MV-4-11 (cell line): Measurements from ENCODE around the gene S100A7A.
A peak's percentile ranks its signal among the peaks of the same experiment; 100 is the strongest.

Source experiments
- DNase-seq: peaks from one replicate; lab custom pipeline; 2025; lab: John Stamatoyannopoulos, UW

Gene S100A7A

DNA sequence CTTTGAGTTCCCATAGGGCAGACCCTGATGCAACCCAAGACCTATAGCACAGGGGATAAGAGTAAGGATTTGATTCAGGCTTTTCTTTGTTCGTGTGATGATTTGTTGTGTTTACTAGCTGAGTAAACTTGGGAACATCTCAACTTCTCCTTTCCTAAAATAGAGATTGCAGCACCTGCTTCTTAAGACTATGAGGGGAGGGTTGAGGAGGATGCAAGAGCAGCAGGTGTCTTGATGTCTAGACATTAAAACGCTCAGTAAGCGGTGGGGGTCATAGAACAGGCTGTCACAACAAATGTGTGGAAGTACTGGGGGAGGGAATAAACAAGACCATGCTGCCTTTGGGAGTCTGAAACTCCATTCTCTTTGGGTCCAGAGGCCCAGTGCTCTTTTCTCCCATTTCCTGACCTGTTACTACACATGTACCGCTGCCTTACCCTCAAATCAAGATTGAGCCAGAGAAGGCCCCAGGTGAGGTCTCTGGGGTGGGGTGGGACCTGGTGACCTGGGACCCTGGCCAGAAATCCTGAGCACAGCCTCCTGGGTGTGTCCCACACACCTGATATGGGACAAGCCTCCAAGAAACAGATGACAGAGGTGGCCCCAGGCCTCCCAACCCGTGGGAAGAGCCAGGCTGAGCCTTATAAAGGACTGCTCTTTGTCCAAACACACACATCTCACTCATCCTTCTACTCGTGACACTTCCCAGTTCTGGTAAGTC is at the start of gene S100A7A:
Gene S100A7A (plus strand): TSS at position 671 of the 721 bp plus-strand sequence. CDS start 1,563 bp downstream, outside the sequence.
- no peak for DNase-seq

DNA sequence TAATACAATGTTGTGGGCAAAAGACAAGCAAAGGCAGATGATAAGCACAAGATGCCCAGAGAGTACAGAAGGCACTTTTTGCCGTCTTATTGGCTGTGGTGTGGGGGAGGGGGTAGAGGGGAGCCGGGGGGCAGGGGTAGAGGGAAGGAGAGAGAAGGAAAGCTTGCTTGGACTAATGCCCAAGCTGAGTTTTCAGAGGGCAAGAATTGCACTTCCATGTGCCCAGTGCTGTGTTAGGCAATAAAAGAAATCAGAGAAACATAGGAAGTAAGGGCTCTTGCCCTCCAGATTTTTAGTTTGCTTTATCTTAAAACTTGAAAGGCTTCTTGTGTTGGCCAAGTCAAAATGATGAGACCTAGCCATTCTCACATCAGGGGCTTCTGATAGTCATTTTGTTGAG is 49.2 kb upstream of the S100A7A start:
- no peak for DNase-seq

DNA sequence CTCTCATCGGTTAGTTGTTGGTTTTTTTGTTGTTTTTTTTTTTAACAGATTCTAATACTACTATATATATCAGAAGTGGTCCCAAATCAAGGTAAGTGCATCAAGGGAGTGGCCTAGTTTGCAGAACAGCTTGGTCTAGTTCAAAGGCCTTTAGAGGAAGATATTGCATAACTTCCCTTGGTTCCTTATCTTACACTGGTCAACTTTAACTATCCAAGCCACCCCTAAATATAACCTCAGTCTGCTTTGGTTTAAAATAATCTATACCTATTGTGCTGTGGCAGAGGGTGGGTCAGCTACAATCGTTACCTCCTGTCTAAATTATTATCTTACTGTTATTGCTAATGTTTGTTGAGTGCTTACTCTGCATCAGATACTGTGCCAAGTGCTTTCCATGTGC is 47.8 kb upstream of the S100A7A start:
- peak; percentile 70 for DNase-seq

DNA sequence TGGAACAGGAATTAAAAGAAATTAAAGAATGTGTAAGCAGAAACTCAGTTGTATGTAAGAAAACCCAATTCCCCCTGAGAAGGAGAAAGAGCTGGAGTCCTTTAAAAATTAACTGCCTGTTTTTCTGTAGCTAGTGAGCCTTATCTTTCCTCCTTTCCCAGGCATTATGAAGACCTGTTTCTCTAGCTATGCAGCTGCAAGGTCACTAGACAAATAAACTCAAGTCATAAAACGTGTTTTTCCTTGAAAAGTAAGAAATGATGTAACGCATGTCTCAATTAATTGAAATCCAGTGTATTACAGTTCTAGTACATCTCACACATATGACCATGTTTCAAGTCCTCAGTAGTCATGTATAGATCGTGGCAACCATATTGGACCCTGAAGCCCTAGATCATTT is 46.2 kb upstream of the S100A7A start:
- no peak for DNase-seq

DNA sequence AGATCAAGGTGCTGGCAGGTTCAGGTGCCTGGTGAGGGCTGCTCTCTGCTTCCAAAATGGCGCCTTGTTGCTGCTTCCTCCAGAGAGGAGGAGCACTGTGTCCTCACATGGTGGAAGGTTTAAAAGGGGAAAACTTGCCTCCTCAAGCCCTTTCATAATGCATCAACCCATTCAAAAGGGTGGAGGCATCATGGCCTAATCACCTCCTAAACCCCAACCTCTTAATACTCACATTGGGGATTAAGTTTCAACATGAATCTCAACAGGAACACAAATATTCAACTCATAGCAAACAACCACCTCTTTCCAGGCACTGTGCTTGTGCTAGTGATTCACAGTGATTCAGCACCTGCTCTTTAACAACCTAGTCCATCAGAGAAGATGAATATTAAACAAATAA is 45.1 kb upstream of the S100A7A start:
- DNase-seq: no peak

DNA sequence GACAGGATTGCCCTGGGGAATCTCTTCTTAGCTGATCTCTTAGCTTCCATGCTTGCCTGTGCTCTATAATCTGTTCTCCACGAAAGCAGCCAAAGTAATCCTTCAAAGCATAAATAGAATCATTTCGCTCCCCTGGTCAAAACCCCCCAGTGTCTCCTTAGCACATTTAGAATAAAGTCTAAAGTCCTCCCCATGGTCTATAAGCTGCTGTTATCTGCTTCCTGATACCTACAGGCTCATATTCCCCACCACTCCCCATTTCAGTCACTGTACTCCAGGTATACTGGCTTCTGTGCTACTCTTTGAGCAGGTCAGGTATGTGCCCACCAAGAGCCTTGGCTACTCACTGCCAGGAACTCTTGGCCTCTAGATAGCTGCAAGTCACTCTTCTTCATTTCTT is 43.7 kb upstream of the S100A7A start:
- DNase-seq: no peak

DNA sequence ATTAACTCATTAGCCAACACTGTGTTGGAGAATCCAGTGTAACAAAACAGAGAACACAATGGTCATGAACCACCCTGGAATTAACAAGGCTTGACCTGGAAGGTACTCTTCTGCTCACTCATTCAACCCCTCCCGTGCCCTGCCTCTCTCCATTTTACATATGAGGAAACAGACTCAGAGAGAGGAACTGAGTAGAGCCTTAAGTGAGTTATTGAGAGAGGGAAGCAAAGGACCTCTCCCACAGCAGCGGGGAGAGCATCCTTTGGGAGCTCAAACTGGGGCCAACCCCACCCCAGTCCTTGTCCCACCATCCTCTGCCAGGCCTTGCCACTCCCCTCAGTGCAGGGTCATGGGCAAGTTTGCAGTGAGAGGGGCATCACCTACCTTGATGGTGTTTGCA is 42.2 kb upstream of the S100A7A start:
- DNase-seq: peak; percentile 42

DNA sequence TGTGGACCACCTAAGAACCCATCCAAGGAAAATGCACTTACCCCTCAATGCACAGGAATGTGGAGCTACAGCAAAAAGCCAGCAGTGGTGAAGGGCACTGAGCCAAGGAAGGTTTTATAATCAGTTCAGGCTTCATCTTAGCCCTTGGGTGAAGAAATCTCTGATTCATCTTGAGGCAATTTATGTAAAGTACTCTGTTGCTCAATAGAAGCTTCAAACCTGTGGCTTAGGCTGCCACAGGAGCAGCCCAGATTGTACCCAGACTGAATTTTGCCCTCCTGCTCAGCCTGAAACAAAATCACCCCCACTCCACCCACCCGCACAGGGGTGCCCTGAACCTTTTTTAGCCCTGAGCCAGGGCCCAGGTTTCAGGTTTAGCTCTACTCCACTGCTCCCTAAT is 40.8 kb upstream of the S100A7A start, which contains the start of gene S100A12:
Gene S100A12 (minus strand): TSS at position 111 of the 400 bp plus-strand sequence. CDS start 1,029 bp downstream, outside the sequence.
- DNase-seq: peak; percentile 92

DNA sequence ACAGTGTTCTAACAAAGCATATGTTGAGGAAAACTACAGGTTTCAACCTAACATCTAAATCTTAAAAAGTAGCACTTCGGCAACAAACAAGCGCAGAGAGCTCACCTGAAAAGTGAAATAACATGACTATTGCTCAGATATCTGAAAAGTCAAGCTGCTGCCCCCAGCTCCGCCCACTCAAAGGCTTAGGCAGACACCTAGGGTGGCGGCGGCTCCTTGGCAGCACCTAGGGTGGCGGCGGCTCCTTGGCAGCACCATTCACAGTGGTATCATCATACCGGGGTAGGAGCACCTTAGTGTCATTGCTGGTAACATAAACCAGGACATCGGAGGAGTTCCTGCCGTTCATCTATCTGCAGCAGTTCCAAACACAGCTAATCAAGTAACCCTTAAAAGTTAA is 36.7 kb upstream of the S100A7A start:
- DNase-seq: no peak

DNA sequence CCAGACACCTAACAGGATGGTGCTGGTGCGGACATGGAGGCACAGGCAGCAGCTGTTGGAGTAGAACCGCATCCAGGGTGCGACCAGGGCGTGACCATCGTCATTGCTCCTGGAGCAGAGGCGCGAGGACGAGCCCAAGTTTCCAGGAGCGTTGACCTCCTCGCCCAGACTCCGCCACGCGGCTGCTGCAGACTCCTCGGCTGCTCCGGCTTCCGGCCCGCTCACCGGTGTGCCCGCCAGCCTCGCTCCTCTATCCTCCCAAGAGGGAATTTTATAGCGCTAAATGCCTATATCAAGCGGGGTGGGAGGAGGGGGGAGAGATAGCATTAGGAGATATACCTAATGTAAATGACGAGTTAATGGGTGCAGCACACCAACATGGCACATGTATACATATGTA is 35.6 kb upstream of the S100A7A start:
- no peak for DNase-seq

DNA sequence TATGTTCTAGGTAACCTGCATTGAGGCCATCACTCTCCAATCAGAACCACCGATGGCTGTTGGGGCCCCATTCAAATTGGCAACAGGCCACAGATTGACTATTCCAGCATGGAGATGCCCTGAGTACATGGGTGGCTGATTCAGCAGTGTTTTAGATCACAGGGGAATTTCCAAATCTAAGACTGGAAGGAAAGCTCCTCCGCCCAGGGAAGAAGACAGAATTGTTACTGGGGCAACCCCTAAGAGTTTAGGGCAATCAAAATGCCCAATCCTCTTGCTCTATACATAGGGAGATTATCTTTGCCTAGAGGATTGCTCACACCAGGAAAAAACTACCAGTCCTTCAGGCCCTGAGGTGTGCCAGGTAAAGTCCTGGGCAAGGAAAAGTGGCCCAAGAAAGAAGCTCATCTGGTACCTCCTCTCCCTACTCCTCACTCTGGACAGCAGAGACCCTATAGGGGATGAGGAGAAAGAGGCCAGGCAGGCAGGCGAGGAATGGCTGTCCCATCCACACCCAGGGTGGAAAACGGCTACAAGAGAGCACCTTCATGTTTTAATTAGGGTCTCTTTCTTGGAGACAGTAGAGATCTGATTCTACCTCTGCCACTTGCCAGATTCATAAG is 31.3 kb upstream of the S100A7A start:
- DNase-seq: no peak

DNA sequence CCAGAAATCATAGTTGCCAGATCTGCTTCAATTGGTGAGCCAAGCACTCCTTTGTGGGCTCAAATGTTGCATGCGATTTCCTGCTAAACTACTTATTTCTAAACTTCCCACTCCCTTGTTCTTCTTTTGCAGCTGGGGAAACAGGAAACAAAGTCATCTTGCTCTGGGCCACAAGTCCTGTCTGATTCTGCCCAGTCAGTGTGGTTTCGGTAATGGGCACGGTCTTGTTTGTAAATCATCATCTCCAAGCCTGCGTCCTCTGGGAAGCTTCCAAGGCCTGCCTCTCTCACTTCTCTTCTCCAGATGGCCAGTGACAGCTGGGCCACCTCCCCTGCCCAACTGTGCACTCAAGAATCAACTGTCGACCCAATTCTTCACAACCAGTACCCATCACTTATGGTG is 29.8 kb upstream of the S100A7A start:
- DNase-seq: peak; percentile 98

DNA sequence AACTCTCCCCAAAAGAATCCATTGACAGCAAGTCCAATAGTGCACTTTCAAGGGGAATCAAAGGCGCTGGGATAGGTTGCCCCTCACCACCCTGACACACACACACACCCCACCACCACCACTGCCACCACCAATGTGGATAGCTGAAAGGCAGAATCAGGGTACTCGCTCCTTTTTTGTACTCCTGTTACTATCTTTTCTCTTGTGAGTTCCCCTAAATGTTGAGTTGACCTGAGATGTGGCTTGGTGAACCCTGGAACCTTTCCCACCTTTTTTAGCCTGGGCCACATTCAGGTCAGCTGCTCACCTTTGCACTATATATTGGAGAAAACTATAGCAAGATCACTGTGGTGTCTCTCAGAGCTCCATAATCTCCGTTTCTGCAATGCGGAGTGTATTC is 29.3 kb upstream of the S100A7A start:
- no peak for DNase-seq

DNA sequence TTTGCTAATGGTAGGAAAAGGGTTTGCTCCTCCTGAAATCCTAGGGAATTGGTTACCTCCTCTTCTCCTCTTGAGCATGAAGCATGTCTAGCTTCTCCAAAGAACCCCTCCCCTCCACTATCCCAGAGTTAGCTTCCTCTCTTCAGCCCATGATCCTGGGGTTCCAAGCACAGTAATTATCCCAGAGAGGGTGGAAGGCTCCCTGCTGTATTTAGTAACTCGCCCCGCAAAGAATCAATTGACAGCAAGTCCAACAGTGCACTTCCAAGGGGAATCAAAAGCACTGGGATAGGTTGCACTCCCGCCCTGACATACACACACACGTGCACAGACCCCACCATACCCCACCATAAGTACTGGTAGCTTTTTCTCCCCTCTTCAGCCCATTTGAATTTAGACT is 28.5 kb upstream of the S100A7A start:
- no peak for DNase-seq

DNA sequence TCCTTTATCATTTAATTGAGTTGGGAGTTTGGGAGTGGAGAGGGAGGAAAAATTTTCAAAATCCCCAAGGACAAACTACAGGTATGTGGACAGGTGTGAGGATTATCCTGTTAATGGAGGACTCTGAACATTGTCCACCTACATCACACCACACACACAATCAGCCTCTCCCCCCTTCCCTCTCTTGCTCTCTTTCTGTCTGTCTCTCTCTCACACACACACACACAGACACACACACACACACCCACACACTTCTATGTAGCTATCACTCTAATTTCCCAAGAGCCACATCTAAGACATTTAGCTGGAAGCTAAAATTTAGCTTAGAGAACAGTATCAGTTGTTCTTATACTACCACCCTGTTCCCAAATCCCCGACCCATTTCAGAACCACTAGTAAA is 26.9 kb upstream of the S100A7A start:
- no peak for DNase-seq

DNA sequence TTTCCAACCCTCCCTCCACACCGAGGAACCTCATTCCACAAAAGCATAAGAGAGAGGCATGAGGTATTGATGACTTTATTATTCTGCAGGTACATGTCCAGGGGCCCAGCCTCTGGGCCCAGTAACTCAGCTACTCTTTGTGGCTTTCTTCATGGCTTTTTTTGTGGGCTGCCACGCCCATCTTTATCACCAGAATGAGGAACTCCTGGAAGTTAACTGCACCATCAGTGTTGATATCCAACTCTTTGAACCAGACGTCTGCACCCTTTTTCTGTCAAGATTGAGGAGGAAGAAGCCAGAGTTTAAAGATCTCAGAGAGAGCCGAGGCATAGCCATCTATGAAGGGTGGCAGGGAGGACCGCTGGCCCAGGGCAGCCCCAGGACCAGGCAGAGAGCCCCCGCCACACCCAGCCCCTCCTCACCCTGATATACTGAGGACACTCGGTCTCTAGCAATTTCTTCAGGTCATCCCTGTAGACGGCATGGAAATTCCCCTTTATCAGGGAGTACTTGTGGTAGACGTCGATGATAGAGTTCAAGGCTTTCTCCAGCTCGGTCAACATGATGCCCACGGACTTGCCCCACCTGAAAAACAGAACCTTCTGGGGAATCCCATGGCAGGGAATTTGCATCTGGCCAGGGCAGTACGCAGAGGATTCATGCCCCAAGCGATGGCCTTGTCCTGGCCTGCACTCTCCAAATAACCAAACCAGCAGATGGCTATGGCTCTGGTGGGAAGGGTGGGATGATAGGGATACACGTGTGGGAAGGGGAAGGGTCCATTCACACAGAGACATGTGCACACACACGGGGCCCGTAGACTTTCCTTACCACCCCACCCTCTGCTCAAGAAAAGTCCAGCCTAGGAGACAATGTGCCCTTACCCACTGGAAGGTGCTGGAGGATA is 26.1 kb upstream of the S100A7A start:
- peak; percentile 75 for DNase-seq

DNA sequence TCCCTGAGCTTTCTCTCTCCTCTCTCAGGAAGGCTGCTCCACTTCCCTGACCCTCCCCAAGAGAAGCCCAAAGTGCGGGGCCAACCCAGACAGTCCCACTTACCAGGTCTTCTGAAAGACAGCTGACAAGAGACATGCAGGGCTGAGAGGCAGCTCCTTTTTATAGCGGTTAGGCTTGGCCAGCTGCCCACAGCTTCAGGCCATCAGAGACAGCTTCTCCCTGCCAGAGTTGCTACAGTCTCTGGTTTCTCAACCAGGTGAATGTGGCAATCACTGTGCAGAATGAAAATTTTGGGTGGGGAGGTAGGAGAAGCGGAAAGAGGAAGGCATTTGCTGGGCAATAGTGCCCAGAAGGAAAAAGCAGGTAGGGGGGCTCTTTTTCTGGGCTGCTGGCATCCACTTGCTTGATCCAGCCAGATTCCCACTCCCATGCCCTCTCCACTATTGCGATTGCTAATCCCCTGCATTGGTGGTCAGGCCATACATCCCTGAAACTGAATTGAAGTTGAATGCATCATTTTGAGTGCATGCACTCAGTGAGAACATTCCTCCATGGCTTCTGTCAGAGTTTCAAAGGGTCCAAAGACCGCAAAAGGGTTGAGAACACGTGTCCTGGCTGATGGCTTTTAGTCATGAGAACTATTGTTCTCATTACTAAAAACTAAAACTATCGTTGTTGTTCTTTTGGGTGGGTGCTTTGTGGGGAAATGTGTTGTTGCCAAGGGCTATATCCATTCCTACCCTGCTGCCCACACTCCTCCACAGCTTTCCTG is 25.2 kb upstream of the S100A7A start, which contains the start of gene S100A8:
Gene S100A8 (minus strand): TSS at position 136 of the 773 bp plus-strand sequence. CDS start 538 bp downstream, outside the sequence.
- peak; percentile 82 for DNase-seq

DNA sequence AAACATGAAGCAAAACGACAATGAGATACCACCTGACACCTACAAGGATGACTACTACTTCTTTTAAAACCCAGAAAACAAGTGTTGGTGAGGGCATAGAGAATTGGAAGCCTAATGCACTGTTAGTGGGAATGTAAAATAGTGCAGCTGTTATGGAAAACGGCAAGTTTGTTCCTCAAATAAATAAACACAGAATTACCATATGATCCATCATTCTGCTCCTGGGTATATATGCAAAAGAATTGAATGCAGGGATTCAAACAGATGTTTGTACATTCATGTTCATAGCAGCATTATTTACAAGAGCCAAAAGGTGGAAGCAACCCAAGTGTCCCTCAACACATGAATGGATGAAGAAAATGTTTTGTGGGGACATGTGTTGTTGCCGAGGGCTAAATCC is 24.1 kb upstream of the S100A7A start:
- DNase-seq: no peak

DNA sequence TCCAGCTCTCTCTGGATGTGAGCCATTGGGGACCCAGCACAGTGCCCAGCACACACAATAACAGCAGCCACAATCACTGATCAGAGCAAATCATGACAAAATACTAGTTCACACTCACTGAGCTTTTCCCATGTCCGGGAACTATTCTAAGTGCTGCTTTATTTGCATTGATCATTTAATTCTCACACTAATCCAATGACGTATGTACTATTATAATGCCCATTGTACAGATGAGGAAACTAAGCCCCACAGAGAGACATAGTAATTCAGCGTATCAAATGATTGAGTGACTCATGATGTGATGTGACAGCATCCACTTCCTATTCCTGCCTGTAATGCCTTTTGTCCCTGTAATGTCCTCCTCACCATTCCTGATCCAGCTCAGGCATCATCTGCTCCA is 23.5 kb upstream of the S100A7A start:
- DNase-seq: no peak

DNA sequence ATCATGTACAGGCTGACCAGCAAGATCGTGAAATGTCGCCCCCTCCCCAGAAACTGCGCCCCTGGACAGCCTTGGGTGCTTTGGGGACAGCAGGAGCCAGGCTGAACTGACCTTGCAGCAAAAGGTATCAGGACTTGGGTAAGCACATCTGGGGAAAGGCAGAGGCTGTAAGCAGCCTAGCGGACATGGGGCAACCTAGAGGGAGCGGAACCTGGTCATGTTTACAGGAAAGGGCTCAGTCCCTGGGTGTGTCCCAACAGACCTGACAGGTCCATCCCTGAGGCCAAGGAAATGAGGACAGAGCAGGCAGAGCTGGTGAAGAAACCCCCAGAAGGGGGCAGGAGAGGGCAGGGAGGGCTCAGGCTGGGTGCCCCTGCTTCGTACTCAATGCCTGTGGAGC is 22.4 kb upstream of the S100A7A start:
- DNase-seq: no peak

DNA sequence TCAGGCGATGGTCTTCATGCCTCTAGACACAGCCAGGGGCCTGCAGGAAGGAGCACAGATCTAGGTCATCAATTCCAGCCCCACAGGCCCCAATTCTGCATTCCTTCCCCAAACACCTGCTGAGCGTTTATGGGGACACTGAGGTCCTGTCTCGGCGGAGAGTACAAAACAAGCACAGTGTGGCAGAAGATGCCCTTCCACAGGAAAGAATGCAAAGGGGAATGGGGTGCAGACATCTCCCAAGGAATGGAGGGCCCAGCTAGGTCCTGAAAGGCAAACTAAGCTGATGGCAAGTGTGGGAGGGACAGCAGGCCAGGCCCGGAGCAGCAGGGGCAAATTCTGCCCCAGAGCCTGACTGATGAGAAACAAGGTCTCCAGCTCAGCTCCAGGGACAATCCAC is 21.9 kb upstream of the S100A7A start:
- DNase-seq: no peak
